ENCODE data around the gene ZBED4.

ZBED4 gene

DNA sequence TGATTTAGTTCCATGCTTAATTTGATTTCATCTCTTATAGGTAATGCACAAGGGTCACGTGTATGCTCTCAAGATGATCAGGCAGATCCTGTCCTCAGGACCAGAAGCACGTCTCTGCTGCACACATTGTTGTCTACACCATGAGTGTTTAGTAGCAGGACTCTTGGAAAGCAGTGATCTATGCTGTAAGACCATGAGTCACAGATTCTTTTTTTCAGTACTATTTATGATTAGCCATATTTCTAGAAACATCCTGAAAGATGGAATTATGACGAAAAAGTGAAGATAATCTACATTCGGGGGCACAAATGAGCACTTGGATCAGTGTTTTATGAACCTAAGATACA, 29.6 kb downstream of the ZBED4 start:
- no peak for DNase-seq

- no peak for DNase-seq
Measured at GRCh38 chr22:49884075-49884474, 30.4 kb downstream of the ZBED4 start.

- DNase-seq = no peak
Measured at GRCh38 chr22:49884503-49885260, 31.0 kb downstream of the ZBED4 start.

DNA sequence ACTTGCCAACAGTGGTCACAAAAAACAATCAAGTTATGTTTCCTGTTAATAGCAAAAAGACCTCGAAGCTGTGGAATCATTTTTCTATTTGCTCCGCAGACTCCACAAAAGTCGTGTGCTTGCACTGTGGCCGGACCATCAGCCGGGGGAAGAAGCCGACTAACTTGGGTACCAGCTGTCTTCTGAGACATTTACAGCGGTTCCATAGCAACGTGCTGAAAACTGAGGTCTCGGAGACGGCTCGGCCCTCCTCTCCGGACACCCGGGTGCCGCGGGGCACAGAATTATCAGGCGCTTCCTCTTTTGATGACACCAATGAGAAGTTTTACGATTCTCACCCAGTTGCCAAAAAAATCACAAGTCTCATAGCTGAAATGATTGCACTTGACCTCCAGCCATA, 31.6 kb downstream of the ZBED4 start:
- no peak for DNase-seq

GRCh38 chr22:49885881-49886280, 32.2 kb downstream of the ZBED4 start:
- DNase-seq = no peak

GRCh38 chr22:49886346-49887063, 32.9 kb downstream of the ZBED4 start:
- no peak for DNase-seq

GRCh38 chr22:49887064-49887451, 33.4 kb downstream of the ZBED4 start:
- no peak for DNase-seq

- no peak for DNase-seq
Measured at GRCh38 chr22:49887702-49888101, 34.1 kb downstream of the ZBED4 start.

DNA sequence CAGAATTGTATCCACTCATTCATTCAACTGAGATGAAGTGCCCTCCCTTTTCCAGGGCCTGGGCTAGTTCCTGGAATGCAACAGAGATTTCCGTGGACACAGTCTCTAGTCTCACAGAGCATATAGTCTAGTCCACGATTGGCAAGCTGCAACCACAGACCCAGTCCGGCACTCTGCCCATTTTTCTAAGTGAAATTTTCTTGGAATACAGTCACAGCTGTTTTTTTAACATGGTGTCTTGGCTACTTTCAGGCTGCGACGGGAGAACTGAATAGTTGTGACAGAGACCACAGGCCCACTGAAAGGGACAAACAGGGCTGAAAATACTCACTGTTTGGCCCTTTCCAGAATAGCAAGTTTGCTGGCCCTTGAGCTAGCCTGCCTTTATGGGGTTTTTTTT, 35.4 kb downstream of the ZBED4 start:
- DNase-seq = no peak

- no peak for DNase-seq
Measured at GRCh38 chr22:49892226-49892899, 38.7 kb downstream of the ZBED4 start.

- DNase-seq = no peak
Measured at GRCh38 chr22:49893025-49893424, 39.4 kb downstream of the ZBED4 start.

GRCh38 chr22:49894322-49895054, 40.8 kb downstream of the ZBED4 start:
- DNase-seq = no peak

- no peak for DNase-seq
Measured at GRCh38 chr22:49896201-49896600, 42.6 kb downstream of the ZBED4 start.

DNA sequence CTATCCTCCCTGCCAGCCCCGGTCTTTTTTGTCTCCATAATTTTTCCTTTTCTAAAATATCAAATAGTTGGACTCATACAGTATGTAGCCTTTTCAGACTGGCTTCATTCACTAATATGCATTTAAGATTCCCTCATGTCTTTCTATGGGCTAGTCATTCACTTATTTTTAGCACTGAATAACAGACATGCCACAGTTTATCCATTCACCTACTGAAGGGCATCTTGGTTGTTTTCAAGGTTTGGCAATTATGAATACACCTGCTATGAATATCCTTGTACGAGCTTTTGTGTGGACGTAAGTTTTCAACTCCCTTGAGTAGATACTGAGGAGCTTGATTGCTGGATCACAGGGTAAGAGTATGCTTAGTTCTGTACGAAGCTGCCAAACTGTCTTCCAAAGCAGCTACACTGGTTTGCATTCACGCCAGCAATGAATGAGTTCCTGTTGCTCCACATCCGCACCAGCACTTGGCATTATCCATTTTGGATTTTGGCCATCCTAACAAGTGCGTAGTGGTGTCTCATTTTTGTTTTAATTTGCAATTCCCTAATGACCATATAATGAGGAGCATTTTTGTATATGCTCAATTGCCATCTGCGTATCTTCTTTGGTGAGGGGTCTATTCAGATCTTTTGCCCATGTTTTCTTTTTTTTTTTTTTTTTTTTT, 43.5 kb downstream of the ZBED4 start:
- no peak for DNase-seq

- no peak for DNase-seq
Measured at GRCh38 chr22:49899530-49899929, 45.9 kb downstream of the ZBED4 start.

DNA sequence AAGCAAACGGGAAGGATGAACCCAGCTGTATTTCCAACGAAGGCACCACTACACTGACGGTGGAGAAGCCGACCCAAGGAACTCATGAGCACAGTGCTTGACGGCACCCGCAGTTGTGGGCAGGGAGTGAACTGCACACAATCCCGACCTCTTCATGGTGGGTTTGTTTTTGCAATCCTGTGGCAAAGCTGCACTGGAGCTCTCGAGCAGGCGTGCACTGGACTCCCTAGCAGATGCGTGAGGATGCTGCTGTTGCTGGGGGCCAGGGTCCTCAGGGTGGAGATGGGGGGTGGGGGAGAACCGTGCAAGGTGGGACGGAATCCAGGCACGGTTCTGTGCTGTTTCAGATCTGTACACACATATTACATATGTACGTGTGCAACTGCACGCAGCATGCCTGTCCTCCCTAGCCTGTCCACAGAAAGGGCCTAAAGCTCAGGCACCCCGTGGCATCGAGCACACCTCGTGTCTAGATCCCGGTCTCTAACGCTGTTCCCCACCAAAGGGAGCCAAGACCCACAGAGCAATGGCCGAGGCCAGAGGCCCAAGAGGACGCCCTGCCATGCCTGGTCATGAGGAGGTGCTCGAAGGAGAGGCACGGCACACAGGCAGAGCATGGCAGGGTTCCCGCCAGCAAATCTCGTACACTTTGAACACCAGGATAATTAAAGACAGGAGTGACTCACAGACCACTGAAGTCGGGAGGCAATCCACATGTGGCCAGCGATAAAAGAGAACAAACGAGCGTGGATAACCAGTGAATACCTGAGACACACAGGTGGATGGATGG, 47.0 kb downstream of the ZBED4 start:
- DNase-seq = no peak

DNA sequence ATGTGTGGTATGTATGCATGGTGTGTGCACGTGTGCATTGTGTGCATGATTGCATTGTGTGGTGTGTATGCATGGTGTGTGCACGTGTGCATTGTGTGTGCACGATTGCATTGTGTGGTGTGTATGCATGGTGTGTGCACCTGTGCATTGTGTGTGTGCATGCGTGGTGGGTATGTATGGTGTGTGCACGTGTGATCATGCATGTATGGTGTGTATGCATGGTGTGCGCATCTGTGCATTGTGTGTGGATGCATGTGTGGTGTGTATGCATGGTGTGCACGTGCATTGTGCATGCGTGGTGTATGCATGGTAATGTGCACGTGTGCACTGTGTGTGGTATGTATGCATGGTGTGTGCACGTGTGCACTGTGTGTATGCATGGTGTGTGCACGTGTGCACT, 47.8 kb downstream of the ZBED4 start:
- DNase-seq = no peak

DNA sequence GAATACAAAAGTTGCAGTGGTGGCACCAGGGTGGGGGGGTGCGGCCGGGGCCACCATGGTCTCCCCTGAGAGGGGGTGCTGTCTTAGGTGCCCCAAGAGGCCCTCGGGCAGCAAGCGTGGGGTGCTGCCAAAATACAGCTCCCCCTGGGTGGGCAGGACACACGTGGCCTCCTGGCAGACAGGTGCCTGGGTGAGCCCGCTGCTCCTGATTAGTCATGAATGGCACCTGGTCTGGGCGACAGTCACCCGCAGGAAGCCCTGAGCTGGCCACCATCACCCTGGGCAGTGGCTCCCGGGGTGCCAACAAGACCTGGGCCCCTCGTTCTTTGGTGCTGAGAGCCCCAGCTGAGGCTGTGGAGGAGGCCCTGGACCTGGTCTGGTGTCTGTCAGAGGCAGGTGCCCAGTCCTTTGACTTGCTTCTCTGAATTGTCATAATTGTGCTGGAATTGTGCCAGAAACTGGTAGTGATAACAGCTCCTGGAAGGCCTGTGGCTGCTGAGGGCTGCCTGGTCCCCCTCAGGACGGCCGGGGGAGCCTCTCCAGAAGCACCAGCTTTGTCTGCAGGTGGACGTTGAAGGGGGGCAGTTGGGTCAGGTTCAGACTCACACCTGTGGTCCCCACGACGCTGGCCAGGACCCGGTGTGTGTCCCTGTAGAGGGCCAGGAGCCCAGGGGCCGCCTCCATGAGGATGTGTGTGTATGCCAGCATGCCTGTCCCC, 49.8 kb downstream of the ZBED4 start:
- DNase-seq = no peak

GRCh38 chr22:49904040-49904369, 50.4 kb downstream of the ZBED4 start:
- DNase-seq = no peak

DNA sequence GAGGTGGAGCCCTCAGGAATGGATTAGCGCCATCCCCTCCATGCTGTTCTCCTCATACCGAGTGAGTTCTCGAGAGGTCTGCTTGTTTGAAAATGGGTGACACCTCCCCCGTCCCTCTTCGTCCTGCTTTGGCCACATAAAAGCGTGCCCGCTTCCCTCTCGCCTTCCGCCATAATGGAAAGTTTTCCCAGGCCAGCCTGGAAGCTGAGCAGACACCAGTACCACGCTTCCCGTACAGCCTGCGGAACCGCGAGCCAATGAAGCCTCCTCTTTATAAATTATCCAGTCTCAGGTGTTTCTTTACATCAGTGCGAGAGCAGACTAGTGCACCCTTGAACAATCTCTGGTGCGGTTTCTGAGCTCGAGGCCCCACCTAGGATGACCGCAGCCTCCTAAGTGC, 51.8 kb downstream of the ZBED4 start:
- DNase-seq = no peak

DNA sequence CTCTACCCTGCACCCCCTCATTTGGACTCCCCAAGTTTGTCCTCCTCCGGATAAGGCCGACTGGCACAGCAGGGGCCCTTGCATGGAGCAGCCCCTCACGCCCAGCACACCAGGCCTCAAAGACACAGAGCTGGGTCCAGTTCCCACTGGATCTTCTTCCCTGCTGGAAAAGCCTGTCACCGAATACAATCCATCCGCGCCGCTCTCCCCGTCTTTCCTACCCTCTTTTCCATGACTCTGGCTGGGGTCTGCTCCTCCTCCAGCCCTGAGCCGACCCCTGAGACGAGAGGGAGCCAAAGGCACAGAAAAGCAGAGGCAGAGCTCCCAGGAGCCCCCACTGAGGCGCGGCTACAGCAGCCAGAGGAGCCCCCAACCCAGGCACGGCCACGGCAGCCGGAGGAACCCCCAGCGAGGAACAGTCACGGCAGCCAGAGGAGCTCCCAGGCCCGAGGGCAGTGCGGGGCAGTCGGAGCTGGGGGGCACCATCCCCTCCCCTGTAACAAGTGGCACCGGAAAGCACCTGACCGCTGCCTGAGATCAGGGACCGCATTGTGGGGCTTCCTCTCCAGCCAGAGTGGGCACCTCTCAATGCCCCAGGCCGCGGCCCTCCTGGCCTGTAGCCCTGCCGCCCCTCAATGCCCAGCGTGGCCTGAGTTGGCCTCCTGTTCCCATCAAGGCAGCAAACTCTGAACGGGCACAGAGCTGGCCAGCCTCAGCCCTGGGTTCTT, 52.6 kb downstream of the ZBED4 start:
- DNase-seq = no peak
